Measurements from ENCODE around the gene RALGPS2. TPM values are rescaled to one million over a fixed set of nuclear protein-coding genes. Genes with fewer than 3 reads are reported as not detected.

RALGPS2 gene
- polyA plus RNA-seq, 1 experiment: 67.2 TPM

DNA sequence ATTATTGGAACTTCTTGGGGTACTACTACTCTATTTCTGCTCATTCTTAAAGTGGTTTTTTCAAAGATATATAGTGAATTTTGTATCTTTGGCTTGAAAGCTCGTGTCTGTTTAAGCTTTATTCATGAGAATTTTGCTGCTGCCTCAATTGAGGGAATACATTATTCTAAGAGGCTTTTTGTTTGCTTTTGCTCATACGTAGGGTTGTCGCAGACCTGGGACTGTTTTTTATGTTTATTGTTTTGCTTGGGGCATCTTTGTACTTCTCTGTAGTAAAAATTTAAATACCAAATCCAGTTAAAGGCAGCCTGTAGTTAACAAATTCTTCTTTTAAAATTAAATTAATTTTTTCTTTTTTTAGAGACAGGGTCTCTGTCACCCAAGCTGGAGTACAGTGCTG lies 83.5 kb downstream of the RALGPS2 start:
- CTCF ChIA-PET: interaction anchor here (0.7 kb wide), 1 partner anchor 275 kb away, joined by 5 read pairs; no protein-coding TSS in a partner anchor

DNA sequence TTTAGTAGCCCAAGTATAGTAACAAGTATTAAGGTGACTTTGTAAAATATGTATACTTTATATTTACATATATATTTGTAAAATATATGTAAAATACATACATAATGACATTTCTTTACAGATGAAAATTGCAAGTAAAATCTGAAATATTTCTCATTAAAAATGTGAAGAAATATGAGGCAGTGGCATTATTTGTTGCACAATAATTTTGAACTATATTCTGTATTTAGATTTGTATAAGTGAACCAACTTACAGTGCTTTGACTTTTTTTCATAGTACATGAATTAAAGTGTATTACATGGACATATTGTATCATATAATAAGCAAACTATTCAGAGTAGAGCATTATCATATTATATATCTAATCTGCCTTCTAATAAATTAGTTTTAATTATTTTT lies 85.5 kb downstream of the RALGPS2 start:
- Histone ChIP-seq H3K27me3 (ENCODE audit: control insufficient read depth, insufficient read depth, low read length) (no peaks in the 10 kb centered on the region), H3K9me3 (ENCODE audit: control insufficient read depth, insufficient read depth, low read length) (no peaks in the 10 kb centered on the region), H3K4me3 (ENCODE audit: low read depth, low read length) (no peak overlapping the region), H3K27ac (ENCODE audit: low read depth, low read length) (no peak overlapping the region)
- ChIA-PET CTCF (no interaction called here), POLR2A (no interaction called here)
- no peak for DNase-seq (ENCODE audit: low read depth, low spot score)
- TF ChIP-seq CTCF (IDR thresholded peaks at IDR 0.05; ENCODE audit: low read depth, low read length): no peak

More for the DNA sequence above, 83.5 kb downstream of the RALGPS2 start:
- no peak for TF ChIP-seq CTCF (IDR thresholded peaks at IDR 0.05; ENCODE audit: low read depth, low read length)
- Histone ChIP-seq H3K27ac (ENCODE audit: low read depth, low read length) (no peak overlapping the region), H3K4me3 (ENCODE audit: low read depth, low read length) (no peak overlapping the region), H3K27me3 (ENCODE audit: control insufficient read depth, insufficient read depth, low read length) (no peaks in the 10 kb centered on the region), H3K9me3 (ENCODE audit: control insufficient read depth, insufficient read depth, low read length) (no peaks in the 10 kb centered on the region)
- no peak for DNase-seq (ENCODE audit: low read depth, low spot score)
- POLR2A ChIA-PET: no interaction called here

- CTCF ChIA-PET: interaction anchor here (0.6 to 1.7 kb wide), 2 partner anchors 184 to 394 kb away, joined by 4 to 5 read pairs; no protein-coding TSS in a partner anchor
These were observed 93.4 kb downstream of the RALGPS2 start for GRCh38 chr1:178818416-178818815.

GRCh38 chr1:178819123-178819522 lies 94.1 kb downstream of the RALGPS2 start:
- Histone ChIP-seq H3K27me3 (ENCODE audit: control insufficient read depth, insufficient read depth, low read length) (no peaks in the 10 kb centered on the region), H3K27ac (ENCODE audit: low read depth, low read length) (no peak overlapping the region), H3K4me3 (ENCODE audit: low read depth, low read length) (no peak overlapping the region), H3K9me3 (ENCODE audit: control insufficient read depth, insufficient read depth, low read length) (no peaks in the 10 kb centered on the region)
- DNase-seq (ENCODE audit: low read depth, low spot score): no peak
- ChIA-PET POLR2A (no interaction called here), CTCF (no interaction called here)
- no peak for TF ChIP-seq CTCF (IDR thresholded peaks at IDR 0.05; ENCODE audit: low read depth, low read length)

More at GRCh38 chr1:178818416-178818815, 93.4 kb downstream of the RALGPS2 start:
- TF ChIP-seq CTCF (IDR thresholded peaks at IDR 0.05; ENCODE audit: low read depth, low read length): no peak
- Histone ChIP-seq H3K9me3 (ENCODE audit: control insufficient read depth, insufficient read depth, low read length) (no peaks in the 10 kb centered on the region), H3K27me3 (ENCODE audit: control insufficient read depth, insufficient read depth, low read length) (no peaks in the 10 kb centered on the region), H3K4me3 (ENCODE audit: low read depth, low read length) (no peak overlapping the region), H3K27ac (ENCODE audit: low read depth, low read length) (no peak overlapping the region)
- POLR2A ChIA-PET: no interaction called here
- DNase-seq (ENCODE audit: low read depth, low spot score): peak; percentile 7

DNA sequence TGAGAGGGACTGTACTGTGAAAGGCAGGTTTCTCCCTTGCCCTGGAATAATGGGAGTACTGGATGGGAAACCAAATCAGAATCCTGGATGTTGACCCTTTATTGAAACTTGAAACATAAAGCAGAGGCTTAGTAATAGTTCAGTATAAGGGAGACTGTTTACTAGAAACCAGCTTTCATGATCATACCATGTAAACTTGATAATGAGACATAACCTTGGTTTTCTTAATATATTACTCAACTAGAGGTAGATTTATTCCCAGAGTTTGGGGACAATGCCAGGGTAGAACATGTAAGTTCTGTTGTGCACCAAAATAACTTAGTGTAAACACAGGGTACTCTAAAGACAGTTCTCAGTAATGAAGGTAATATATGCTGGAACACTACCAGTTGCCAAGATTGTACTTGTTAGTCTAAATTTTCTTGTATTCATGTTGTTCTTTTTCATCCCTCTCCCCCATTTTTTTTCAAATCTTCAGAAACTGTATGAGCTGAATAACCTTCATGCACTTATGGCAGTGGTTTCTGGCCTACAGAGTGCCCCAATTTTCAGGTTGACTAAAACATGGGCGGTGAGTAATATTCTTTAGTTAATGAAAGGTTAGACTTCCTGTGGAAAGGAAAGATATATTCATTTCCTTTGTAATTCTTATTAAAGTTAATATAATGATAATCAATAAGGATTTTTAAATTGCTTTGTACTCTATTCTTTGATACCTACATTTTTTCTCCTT lies 96.3 kb downstream of the RALGPS2 start:
- no peaks in the 10 kb centered on the region for H3K9me3 ChIP-seq (ENCODE audit: control insufficient read depth, insufficient read depth, low read length)
- no peaks in the 10 kb centered on the region for H3K27me3 ChIP-seq (ENCODE audit: control insufficient read depth, insufficient read depth, low read length)
- DNase-seq (ENCODE audit: low read depth, low spot score): no peak
- no peak overlapping the region for H3K27ac ChIP-seq (ENCODE audit: low read depth, low read length)
- no peak overlapping the region for H3K4me3 ChIP-seq (ENCODE audit: low read depth, low read length)
- TF ChIP-seq CTCF (IDR thresholded peaks at IDR 0.05; ENCODE audit: low read depth, low read length): no peak
- ChIA-PET CTCF (no interaction called here), POLR2A (no interaction called here)

All from AG04450 (cell line).